Stimulated activated CD4-positive, alpha-beta T cell treated with anti-CD3 and anti-CD28 coated beads, TNF-alpha, amount 100 ng/mL, for 1 hour (primary cell): Measurements from ENCODE around the gene PEA15.

ENCODE experiments used
- DNase-seq, 3 donors: peaks; one replicate each; pipeline ENCODE4 v3.0.0-alpha.2; 2020; ENCODE audit warnings: low read depth in 3 of 3, low spot score in 1 of 3

Gene PEA15

GRCh38 chr1:160207771-160208556 lies 2.8 kb downstream of the PEA15 start:
- no peak for DNase-seq

GRCh38 chr1:160208557-160209320 lies 3.6 kb downstream of the PEA15 start:
- no peak for DNase-seq

GRCh38 chr1:160209321-160210046 lies 4.3 kb downstream of the PEA15 start:
- no peak for DNase-seq

- no peak for DNase-seq
Observed at GRCh38 chr1:160210561-160210960, 5.4 kb downstream of the PEA15 start.

GRCh38 chr1:160211046-160211790 lies 6.0 kb downstream of the PEA15 start:
- no peak for DNase-seq

- DNase-seq: no peak
Observed at GRCh38 chr1:160214481-160215140, 9.4 kb downstream of the PEA15 start.

GRCh38 chr1:160216301-160216700 lies 11.1 kb downstream of the PEA15 start:
- DNase-seq: no peak

GRCh38 chr1:160217481-160218051 lies 12.4 kb downstream of the PEA15 start:
- no peak for DNase-seq

- DNase-seq: no peak
Observed at GRCh38 chr1:160219062-160219929, 14.1 kb downstream of the PEA15 start.

- DNase-seq: no peak
Observed at GRCh38 chr1:160220301-160220700, 15.1 kb downstream of the PEA15 start.

GRCh38 chr1:160221089-160221488 lies 15.9 kb downstream of the PEA15 start:
- DNase-seq: no peak

- DNase-seq: no peak
Observed at GRCh38 chr1:160222546-160222945, 17.4 kb downstream of the PEA15 start.

- no peak for DNase-seq
Observed at GRCh38 chr1:160224606-160225005, 19.4 kb downstream of the PEA15 start.

- no peak for DNase-seq
Observed at GRCh38 chr1:160225345-160225744, 20.2 kb downstream of the PEA15 start.

- no peak for DNase-seq
Observed at GRCh38 chr1:160226623-160227022, 21.4 kb downstream of the PEA15 start.

- no peak for DNase-seq
Observed at GRCh38 chr1:160227034-160227433, 21.9 kb downstream of the PEA15 start.

- no peak for DNase-seq
Observed at GRCh38 chr1:160227561-160227960, 22.4 kb downstream of the PEA15 start.

- no peak for DNase-seq
Observed at GRCh38 chr1:160228431-160228830, 23.2 kb downstream of the PEA15 start.

- DNase-seq: no peak
Observed at GRCh38 chr1:160232911-160233310, 27.7 kb downstream of the PEA15 start.
